Activated B cell treated with CpG ODN at 0.5 μM for 24 hours (primary cell): ENCODE results near the gene IRF8. TPM values are rescaled to one million over a fixed set of nuclear protein-coding genes. Genes with fewer than 3 reads are reported as not detected.

Experiments
- ATAC-seq: fragments of 200-7000 bp; cut with Tn5 transposase; one replicate; pipeline ENCODE4 v1.10.0; 2021; ENCODE audit warnings: low read depth, mild to moderate bottlenecking, moderate library complexity
- CTCF ChIA-PET: fragments of 350-600 bp; sonication (Branson Sonifier 250); formaldehyde crosslinking; loops from one replicate; lab custom pipeline; 2021; ENCODE audit warnings: antibody characterized with exemption; lab: Charles Lee
- POLR2A ChIA-PET: fragments of 350-600 bp; sonication (Branson Sonifier 250); formaldehyde crosslinking; loops from one replicate; lab custom pipeline; 2021; ENCODE audit warnings: antibody characterized with exemption; lab: Charles Lee
- DNase-seq: peaks from one replicate; pipeline ENCODE4 v3.0.0; 2022
- H3K27ac Mint-ChIP-seq: one replicate; pipeline ENCODE4 v1.8.0; 2020; ENCODE audit warnings: mixed read lengths
- H3K27me3 Mint-ChIP-seq: one replicate; pipeline ENCODE4 v1.8.0; 2021; ENCODE audit warnings: mixed read lengths
- H3K36me3 Mint-ChIP-seq: one replicate; pipeline ENCODE4 v1.8.0; 2021; ENCODE audit warnings: low read depth, mixed read lengths
- H3K4me1 Mint-ChIP-seq: one replicate; pipeline ENCODE4 v1.8.0; 2021; ENCODE audit warnings: mixed read lengths
- H3K4me3 Mint-ChIP-seq: one replicate; pipeline ENCODE4 v1.8.0; 2020; ENCODE audit warnings: mild to moderate bottlenecking, mixed read lengths
- H3K9me3 Mint-ChIP-seq: one replicate; pipeline ENCODE4 v1.8.0; 2020; ENCODE audit warnings: mixed read lengths
- CTCF ChIP-seq: fragments of 200-600 bp; IDR thresholded peaks from one replicate; pipeline ENCODE4 v1.8.0; 2022; ENCODE audit warnings: antibody characterized with exemption, mild to moderate bottlenecking
- intact Hi-C: fragments of 100-400 bp; cut with micrococcal nuclease; formaldehyde crosslinking; loops from one replicate; pipeline ENCODE4 v1.15.1; 2024
- total RNA-seq: library from RNA; stranded (reverse); gene quantifications from 2 replicates; pipeline ENCODE4 v1.2.3, GENCODE V29; 2022

IRF8 gene
- total RNA-seq, 1 donor from 2014 or later, result 248 TPM

DNA sequence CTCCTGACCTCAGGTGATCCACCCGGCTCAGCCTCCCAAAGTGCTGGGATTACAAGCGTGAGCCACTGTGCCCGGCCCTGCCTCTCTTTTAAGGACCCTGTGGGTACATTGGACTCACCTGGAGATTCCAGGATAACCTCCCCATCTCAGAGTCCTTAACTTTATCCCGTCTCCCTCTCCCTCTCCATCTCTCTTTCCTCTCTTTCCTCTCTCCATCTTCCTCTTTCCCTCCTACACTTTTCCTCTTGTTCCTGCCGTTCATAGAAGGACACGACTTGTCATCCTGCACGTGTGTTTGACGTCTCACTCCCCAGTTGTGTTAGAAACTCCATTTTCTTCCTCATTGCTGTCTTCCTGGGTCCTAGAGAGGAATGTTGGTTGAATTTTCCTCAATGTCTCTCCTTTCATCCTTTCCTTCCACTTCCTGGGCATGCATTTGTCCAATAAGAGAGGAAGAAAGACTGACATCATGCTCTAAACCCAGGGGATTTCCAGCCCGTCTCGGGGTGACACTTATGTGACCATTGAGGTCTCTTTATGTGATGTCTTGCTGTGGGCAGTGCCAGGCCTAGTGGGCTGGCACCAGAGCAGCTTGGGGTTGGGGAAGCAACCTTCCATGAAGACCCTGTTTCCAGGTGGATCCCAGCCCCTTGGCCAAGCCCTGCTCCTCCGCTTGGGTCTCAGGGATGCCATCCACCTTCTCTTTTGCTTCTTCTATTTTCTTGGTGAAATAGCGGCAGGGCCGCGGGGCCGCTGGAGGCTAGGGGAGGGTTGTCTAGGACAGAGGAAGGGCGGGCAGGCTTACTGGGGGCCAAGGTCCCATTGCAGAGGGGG lies 39.8 kb upstream of the IRF8 start:
- DNase-seq (no peak), ATAC-seq (no peak)
- TF ChIP-seq CTCF, result no peak
- ChIA-PET POLR2A (interaction anchor here (1.3 kb wide), 1 partner anchor 40 kb away, joined by 3 read pairs; the partner anchor contains the start of gene IRF8), CTCF (interaction anchor here (1.2 kb wide), 1 partner anchor 40 kb away, joined by 3 read pairs; the partner anchor contains the start of gene IRF8)
- Mint-ChIP-seq H3K27ac (no peak overlapping the region), H3K27me3 (no peaks in the 10 kb centered on the region), H3K9me3 (no peaks in the 10 kb centered on the region), H3K4me1 (peaks cover 51% of the 10 kb centered on the region), H3K4me3 (no peak overlapping the region), H3K36me3 (no peaks in the 10 kb centered on the region)
- intact Hi-C loops, result no loop called here

GRCh38 chr16:85859818-85860125 lies 39.2 kb upstream of the IRF8 start:
- POLR2A ChIA-PET, result interaction anchor here (0.6 kb wide), 1 partner anchor 90 kb away, joined by 3 read pairs; no protein-coding TSS in a partner anchor
- H3K27ac Mint-ChIP-seq, result no peak overlapping the region
- no peak overlapping the region for H3K4me3 Mint-ChIP-seq
- intact Hi-C loops, result loop anchor here (2.0 kb wide), 1 partner anchor 13 kb away; no protein-coding TSS in a partner anchor
- peaks cover 47% of the 10 kb centered on the region for H3K4me1 Mint-ChIP-seq
- no peak for TF ChIP-seq CTCF
- DNase-seq (no peak), ATAC-seq (no peak)
- no peaks in the 10 kb centered on the region for H3K27me3 Mint-ChIP-seq
- no peaks in the 10 kb centered on the region for H3K36me3 Mint-ChIP-seq
- CTCF ChIA-PET, result interaction anchor here (1.2 kb wide), 1 partner anchor 39 kb away, joined by 3 read pairs; the partner anchor contains the start of gene IRF8
- no peaks in the 10 kb centered on the region for H3K9me3 Mint-ChIP-seq

DNA sequence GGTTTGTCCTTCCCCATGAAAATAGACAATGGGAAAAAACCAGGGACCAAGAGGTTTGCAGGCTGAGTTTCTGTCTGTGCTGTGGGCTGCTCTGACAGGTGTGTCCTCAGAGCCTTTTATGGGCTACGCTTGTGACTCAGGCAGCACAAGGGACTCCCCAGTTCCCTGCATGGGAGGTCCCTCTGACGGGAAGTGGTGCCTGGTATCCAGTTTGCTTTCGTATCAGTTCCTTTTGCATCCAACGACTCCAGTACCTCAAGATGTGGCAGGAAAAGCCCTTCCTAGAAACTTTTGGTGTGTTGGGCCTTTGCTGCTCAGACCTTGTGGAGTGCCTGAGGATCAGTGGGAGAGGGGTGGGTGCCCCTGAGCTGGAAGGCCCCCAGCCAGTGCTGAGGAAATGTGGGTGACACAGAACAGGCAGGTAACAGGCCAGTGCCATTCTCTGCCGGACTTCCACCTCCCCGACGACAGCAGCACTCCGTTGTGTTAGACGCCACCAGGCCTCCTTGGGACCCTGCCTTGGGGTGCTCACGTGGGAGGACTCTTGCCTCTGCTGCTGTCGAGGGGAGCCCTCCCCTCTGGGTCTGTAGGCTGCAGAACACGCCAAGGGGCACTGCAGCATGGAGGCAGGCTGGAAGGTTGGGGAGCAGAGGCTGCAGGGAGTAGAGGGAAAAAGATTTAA lies 38.4 kb upstream of the IRF8 start:
- H3K9me3 Mint-ChIP-seq, result no peaks in the 10 kb centered on the region
- CTCF ChIA-PET, result interaction anchor here (1.2 kb wide), 1 partner anchor 39 kb away, joined by 3 read pairs; the partner anchor contains the start of gene IRF8
- DNase-seq (no peak), ATAC-seq (peak; percentile 89)
- no peak overlapping the region for H3K4me3 Mint-ChIP-seq
- intact Hi-C loops, result loop anchor here (2.0 kb wide), 1 partner anchor 14 kb away; no protein-coding TSS in a partner anchor
- TF ChIP-seq CTCF, result no peak
- POLR2A ChIA-PET, result interaction anchor here (0.6 kb wide), 1 partner anchor 89 kb away, joined by 3 read pairs; no protein-coding TSS in a partner anchor
- no peaks in the 10 kb centered on the region for H3K36me3 Mint-ChIP-seq
- no peaks in the 10 kb centered on the region for H3K27me3 Mint-ChIP-seq
- H3K27ac Mint-ChIP-seq, result peak overlapping the region; percentile 24
- peaks cover 47% of the 10 kb centered on the region for H3K4me1 Mint-ChIP-seq

DNA sequence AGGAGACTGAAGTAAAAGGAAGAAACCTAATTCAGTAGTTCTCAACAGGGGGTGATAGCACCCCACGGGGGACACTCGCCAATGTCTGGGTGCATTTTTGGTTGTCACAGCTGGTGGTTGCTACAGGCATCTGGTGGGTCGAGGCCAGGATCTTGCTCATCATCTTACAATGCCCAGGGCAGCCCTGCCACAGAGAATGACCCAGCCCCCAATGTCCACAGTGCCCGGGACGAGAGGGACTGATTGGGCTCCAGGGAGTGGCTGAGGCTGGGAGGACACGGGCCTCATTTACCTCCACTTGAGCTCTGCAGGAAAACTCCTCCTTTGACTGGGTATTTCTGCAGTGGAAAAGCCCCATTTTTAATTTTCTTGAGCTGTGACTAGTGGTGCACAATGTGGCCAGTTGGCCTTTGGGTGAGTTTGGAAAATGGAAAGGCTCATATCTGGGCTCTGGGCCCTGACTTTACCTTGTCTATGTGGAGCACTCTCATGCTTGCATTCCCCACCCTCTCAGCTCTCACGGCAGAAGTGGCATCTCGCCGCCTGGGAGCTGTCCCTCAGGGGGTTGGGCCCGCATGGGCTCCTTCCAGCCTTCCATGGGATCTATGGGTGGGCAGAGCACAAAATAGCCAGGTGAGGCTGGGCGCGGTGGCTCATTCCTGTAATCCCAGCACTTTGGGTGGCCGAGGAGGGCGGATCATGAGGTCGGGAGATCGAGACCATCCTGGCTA lies 37.7 kb upstream of the IRF8 start:
- Mint-ChIP-seq H3K27ac (no peak overlapping the region), H3K4me3 (no peak overlapping the region), H3K9me3 (no peaks in the 10 kb centered on the region), H3K36me3 (no peaks in the 10 kb centered on the region), H3K27me3 (no peaks in the 10 kb centered on the region), H3K4me1 (peaks cover 45% of the 10 kb centered on the region)
- ATAC-seq (no peak), DNase-seq (no peak)
- ChIA-PET POLR2A (no interaction called here), CTCF (no interaction called here)
- no peak for TF ChIP-seq CTCF
- intact Hi-C loops, result loop anchor here (2.0 kb wide), 1 partner anchor 14 kb away; no protein-coding TSS in a partner anchor
